Kidney capillary endothelial cell (primary cell): ENCODE results near the gene CD84.
"Not testable (repeated sequence)": the region's sequence is repeated elsewhere in the genome, so short reads cannot be mapped to it uniquely, and the experiment has no call there.

Experiments used
- DNase-seq: peaks from one replicate; pipeline ENCODE4 v3.0.0-alpha.2; 2018; ENCODE audit warnings: low spot score

CD84 gene

DNA sequence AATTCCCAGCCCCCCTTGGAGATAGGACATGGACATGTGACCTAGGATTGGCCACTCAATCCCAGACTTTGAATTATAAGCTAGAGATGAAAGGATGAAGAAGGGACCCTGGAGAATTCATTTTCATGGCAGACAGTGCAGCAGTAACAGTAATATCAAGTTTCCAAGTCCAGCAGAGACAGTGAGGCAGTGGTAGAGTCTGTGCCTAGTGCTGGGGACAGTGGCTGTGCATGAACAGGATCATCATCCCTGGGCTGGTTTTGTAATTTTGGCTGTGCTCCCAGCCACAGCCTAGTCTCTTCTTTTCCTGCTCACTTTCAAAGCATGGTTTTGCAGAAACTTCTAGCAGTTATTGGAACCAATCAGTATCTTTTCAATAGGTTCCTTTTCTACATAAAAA, 29.6 kb upstream of the CD84 start:
- DNase-seq: no peak

DNA sequence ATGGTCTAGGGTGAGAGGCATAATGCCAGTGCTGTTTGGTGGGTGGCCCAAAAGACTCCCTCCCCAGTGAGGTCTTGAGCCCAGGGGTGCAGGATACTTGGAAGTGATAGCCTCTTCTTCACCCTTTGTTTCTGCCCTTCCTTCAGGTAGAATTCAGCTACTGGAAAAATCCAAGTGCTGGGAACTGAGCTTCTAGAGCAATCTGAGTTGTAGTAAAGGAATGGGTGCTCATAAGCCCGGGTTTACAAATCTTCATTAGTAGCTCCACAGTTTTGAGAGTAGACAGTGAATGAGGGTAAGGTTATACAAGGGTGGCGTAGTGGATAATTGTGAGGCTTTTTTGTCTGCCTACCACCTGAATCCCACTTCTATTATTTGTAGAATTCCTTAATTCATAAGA, 29.2 kb upstream of the CD84 start:
- DNase-seq: no peak

DNA sequence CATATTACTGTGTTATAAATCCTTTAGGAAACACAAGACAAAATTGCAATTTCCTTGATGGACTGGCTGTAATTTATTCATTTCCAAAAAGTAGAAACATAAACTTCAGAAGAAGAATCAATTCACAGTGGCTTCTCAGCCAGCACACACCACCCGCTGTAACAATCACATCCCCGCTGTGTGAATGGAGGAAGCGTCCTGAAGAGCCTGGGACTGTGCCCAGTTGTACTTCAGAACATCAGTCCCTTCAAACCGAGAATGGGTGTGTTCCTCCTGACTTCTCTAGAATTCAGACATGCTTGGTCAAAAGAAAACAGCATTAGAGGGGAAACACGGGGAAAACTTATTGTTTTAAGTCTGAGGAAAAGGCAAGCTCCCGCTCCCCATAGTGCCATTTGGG, 28.8 kb upstream of the CD84 start:
- DNase-seq: no peak

DNA sequence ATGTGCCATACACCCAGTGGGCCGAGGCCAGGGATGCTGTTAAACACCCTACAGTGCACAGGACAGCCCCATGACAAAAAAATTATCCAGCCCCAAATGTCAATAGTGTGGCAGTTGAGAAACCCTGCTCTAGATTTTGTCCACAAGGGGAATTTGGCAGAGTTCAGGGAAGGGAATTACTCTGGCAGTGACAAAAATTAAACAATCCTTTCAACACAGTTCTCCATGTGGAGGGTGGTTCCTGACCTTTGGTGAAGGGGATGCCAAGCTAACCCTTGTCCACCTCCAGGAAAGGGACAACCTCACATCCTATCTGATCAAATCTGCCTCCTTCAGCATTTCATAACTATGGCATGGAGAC, 28.4 kb upstream of the CD84 start:
- no peak for DNase-seq

GRCh38 chr1:160607011-160607671, 27.8 kb upstream of the CD84 start:
- peak; percentile 91 for DNase-seq

- DNase-seq: no peak
Measured at GRCh38 chr1:160606611-160607010, 27.3 kb upstream of the CD84 start.

DNA sequence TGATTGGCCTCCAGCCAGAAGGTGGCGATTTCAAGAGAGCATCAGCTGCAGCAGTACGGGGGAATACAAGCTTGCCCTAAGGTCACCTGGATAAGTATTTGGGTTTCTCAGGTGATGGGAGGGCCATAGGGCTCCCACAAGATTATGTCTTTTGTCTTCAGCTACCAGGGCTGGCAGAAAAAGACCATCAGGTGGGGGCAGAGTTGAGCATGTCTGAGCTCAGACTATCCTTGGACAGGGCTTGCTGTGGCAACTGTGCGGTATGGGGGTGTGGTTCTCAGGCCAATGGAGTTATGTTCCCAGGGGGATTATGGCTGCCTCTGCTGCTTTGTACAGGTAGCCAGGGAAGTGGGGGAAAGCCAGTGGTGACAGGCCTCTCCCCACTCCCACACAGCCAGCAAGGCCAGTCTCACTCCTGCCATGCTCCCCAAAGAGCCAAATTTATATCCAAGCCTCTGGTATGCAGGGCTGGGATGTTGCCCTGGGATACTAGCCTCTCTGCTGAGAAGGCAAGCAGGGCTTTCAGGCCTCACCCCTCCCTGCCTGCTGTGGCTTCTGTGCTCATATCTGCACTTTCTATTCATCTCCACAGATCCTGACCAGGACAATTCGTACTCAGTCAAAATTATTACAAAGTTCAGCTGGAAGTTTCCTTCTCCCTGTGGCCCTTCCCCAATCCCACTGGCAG, 26.6 kb upstream of the CD84 start:
- DNase-seq: no peak

DNA sequence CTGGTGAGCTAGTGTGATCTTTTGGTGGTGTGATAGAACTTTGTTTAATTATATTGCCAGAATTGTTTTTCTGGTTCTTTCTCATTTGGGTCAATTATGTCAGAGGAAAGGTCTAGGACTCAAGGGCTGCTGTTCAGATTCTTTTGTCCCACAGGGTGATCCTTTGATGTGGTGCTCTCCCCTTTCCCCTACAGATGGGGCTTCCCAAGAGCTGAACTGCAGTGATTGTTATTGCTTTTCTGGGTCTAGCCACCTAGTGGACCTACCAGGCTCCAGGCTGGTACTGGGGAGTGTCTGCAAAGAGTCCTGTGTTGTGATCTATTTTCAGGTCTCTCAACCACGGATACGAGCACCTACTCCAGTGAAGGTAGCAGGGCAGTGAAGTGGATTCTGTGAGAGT, 25.9 kb upstream of the CD84 start:
- no peak for DNase-seq

GRCh38 chr1:160597705-160598104, 18.4 kb upstream of the CD84 start:
- no peak for DNase-seq

- no peak for DNase-seq
Measured at GRCh38 chr1:160597051-160597450, 17.8 kb upstream of the CD84 start.

GRCh38 chr1:160590488-160590887, 11.2 kb upstream of the CD84 start:
- no peak for DNase-seq

DNA sequence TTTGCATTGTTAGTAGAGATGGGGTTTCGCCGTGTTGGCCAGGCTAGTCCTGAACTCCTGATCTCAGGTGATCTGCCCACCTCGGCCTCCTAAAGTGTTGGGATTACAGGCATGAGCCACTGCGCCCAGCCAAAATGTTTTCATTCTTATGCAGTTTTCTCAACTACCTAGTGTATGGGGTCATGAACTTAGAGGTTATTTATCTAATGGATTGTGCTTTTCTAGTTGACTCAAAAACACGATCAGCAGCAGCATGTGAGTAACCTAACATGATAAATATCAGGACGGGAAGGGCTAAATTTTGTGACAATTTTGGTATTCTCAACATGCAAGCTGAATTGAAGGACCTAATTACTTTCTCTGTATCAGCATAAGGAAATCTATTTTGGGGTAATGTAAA, 9.2 kb upstream of the CD84 start:
- DNase-seq: no peak

DNA sequence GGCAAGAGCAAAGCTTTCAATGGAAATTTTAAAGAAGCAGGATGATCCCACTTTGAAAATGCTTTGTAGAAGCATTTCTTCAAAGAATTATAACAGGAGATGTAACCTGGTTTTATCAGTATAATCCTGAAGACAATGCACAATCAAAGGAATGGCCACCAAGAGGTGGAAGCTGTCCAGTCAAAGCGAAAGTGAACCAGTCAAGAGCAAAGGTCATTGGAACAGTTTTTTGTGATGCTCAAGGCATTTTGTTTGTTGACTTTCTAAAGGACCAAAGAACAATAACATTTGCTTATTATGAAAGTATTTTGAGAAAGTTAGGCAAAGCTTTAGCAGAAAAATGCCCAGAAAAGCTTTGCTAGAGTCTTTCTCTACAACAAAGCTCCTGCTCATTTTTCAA, 5.5 kb upstream of the CD84 start:
- no peak for DNase-seq

DNA sequence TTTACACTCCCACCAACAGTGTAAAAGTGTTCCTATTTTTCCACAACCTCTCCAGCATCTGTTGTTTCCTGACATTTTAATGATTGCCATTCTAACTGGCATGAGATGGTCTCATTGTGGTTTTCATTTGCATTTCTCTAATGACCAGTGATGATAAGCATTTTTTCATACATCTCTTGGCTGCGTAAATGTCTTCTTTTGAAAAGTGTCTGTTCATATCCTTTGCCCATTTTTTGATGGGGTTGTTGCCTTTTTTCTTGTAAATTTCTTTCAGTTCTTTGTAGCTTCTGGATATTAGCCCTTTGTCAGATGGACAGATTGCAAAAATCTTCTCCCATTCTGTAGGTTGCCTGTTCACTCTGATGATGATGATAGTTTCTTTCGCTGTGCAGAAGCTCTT, 3.7 kb upstream of the CD84 start:
- DNase-seq: not testable (repeated sequence)

- no peak for DNase-seq
Measured at GRCh38 chr1:160581961-160582360, 2.7 kb upstream of the CD84 start.

- no peak for DNase-seq
Measured at GRCh38 chr1:160580221-160580812, 1.0 kb upstream of the CD84 start.

DNA sequence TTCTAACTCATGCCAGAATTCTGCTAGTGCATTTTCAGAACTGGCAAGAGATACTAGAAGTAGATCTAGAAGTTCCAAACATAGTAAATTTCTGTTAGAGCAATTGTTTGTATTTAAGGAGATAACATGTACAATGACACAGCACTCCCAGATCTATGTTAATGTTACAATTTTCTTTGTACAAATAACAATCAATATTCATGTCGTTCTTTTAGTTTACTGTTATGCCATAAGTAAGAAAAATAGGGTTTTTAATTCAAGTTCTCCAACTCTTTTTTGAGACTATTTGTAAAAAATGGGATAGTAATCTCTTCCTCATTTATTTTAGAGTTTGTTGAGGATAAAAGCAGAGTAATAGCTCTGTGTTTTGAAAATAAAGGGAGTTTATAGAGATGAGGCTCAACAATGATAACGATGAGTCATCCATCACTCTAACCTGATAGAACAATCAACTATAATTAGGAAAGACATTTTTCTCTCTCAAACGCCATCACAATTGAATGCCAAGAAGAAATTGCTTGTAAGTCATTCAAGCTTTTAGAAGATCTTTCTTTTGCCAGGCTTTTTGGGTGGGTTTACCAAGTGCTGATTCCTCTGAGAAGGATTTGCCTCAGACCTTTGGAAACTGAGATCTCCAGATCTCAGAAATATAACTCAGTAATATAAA, 638 bp downstream of the CD84 start:
- no peak for DNase-seq

- DNase-seq: no peak
Measured at GRCh38 chr1:160578175-160578524, 1.1 kb downstream of the CD84 start.

GRCh38 chr1:160577671-160578070, 1.6 kb downstream of the CD84 start:
- DNase-seq: no peak

DNA sequence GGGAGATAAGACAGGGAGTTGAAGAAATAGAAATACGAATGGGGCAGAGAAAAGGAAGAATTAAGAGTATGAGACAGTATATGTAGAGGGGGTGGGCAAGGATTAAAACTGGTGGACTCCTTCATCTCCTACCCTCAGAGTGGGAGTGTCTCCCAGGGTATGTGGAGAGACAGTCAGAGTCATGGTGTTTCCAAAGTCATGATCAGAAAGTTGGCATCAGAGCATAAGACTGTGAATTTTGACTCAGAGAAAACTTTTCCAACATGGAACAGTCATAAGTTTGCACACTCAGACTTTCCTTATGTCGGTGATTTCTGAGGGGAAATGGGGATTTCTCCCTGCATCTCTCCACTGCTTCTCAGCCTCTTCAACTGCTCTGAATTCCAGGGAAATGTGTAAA, 2.4 kb downstream of the CD84 start:
- DNase-seq: no peak

GRCh38 chr1:160576390-160576789, 2.9 kb downstream of the CD84 start:
- no peak for DNase-seq

GRCh38 chr1:160575112-160575664, 4.1 kb downstream of the CD84 start:
- DNase-seq: no peak

- no peak for DNase-seq
Measured at GRCh38 chr1:160570840-160571239, 8.5 kb downstream of the CD84 start.
